HG03342 (cell line): ENCODE results near the gene NLGN4Y.
"Not testable (repeated sequence)": the region's sequence is repeated elsewhere in the genome, so short reads cannot be mapped to it uniquely, and the experiment has no call there.

Source experiments
- ATAC-seq: cut with Tn5 transposase; IDR thresholded peaks from one replicate; pipeline ENCODE4 v1.9.1; 2021; ENCODE audit warnings: mild to moderate bottlenecking, moderate library complexity; ENCODE audit not compliant: unreplicated experiment

NLGN4Y gene

GRCh38 chrY:14834103-14835060 lies 310.1 kb downstream of the NLGN4Y start:
- no peak for ATAC-seq

DNA sequence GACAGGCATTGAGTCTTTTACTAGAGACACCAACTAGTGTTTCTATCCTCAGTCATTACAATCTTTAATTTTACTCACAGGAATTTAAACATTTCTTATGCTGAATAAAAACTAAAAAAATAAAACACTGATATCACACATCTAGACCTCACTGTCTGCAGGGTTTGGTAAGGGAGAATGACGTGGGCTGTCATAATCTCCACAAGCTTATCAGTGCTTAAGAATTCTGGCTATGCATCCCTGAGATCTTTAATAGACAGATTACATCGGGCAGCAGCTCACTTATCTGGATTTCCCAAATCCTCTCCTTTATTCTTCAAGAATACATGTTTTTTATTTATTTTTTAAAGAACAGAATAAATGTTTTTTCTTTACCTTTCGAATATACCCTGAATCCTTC lies 313.1 kb downstream of the NLGN4Y start:
- ATAC-seq, result no peak

DNA sequence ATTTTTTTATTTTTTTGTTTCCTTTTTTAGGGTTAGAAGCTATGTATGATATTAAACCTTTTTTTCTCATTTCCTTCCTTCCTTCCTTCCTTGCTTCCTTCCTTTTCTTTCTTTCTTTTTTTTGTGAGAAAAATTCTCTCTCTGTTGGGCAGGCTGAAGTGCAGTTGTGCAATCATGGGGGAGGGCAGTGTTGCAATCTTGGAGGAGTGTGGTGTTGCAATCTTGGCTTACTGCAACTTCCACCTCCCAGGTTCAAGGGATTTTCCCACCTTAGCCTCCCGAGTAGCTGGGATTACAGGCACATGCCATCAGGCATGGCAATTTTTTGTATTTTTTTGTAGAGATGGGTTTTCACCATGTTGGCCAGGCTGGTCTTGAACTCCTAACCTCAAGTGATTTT lies 326.4 kb downstream of the NLGN4Y start:
- no peak for ATAC-seq

- no peak for ATAC-seq
Observed at GRCh38 chrY:14860448-14860847, 336.1 kb downstream of the NLGN4Y start.

DNA sequence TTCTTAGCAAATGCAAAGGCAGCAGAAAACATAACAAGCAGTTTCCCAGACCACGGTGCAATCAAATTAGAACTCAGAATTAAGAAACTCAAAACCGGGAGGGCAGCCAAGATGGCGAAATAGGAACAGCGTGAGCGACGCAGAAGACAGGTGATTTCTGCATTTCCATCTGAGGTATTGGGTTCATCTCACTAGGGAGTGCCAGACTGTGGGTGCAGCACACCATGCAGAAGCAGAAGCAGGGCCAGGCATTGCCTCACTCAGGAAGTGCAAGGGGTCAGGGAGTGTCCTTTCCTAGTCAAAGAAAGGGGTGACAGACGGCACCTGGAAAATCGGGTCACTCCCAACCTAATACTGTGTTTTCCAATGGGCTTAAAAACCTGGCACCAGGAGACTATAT lies 336.7 kb downstream of the NLGN4Y start:
- not testable (repeated sequence) for ATAC-seq

DNA sequence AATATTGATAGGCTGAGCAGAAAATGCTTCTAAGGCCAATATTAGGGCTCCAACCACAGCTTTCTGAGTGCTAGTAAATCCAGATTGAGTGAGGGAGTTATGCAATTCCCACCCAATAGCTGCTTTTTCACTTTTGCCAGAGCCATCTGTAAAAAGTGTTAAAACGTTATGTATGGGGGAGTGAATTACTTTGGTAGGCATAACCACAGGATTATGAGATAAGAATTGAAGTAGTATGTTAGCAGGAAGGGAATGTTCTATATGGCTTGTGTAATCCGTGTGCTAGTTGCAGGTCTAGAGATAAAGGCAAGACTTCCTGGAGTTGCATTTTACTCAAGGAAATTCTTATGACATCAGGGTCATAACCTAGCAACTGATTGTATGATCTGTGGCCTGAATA lies 347.6 kb downstream of the NLGN4Y start:
- no peak for ATAC-seq
